RWPE2 (cell line): ENCODE measurements around the gene GTPBP1.

ENCODE experiments used
- ATAC-seq: fragments of 200-7000 bp; cut with Tn5 transposase; 3 replicates; pipeline ENCODE4 v1.9.1; 2021; ENCODE audit warnings: low read depth
- DNase-seq: peaks from one replicate; pipeline ENCODE4 v3.0.0-alpha.2; 2020; ENCODE audit warnings: low spot score
- H3K27ac ChIP-seq: fragments of 450-650 bp; 2 replicates; pipeline ENCODE4 v1.5.1; 2017; ENCODE audit warnings: mild to moderate bottlenecking; ENCODE audit not compliant: poor library complexity, severe bottlenecking
- H3K27me3 ChIP-seq: fragments of 250-450 bp; sonication (Bioruptor Pico); 2 replicates; pipeline ENCODE4 v1.5.1; 2021; ENCODE audit warnings: mild to moderate bottlenecking, moderate library complexity; ENCODE audit not compliant: insufficient read depth, poor library complexity, severe bottlenecking
- H3K36me3 ChIP-seq: fragments of 250-450 bp; sonication (Bioruptor Pico); 2 replicates; pipeline ENCODE4 v1.5.1; 2020; ENCODE audit warnings: low read depth, mild to moderate bottlenecking, moderate library complexity
- H3K4me1 ChIP-seq: fragments of 250-450 bp; sonication (Bioruptor Pico); 2 replicates; pipeline ENCODE4 v1.5.1; 2021; ENCODE audit warnings: mild to moderate bottlenecking, moderate library complexity; ENCODE audit not compliant: insufficient read depth, poor library complexity, severe bottlenecking
- H3K4me3 ChIP-seq: fragments of 250-450 bp; sonication (Bioruptor Pico); 2 replicates; pipeline ENCODE4 v1.5.1; 2021; ENCODE audit warnings: mild to moderate bottlenecking, moderate library complexity; ENCODE audit not compliant: severe bottlenecking
- H3K9me3 ChIP-seq: fragments of 250-450 bp; sonication (Bioruptor Pico); 2 replicates; pipeline ENCODE4 v1.5.1; 2021; ENCODE audit warnings: mild to moderate bottlenecking, moderate library complexity; ENCODE audit not compliant: severe bottlenecking
- CTCF ChIP-seq: fragments of 450-650 bp; IDR thresholded peaks from one replicate; pipeline ENCODE4 v1.5.1; 2017; ENCODE audit warnings: mild to moderate bottlenecking, moderate library complexity; ENCODE audit not compliant: poor library complexity, severe bottlenecking

GTPBP1 gene

DNA sequence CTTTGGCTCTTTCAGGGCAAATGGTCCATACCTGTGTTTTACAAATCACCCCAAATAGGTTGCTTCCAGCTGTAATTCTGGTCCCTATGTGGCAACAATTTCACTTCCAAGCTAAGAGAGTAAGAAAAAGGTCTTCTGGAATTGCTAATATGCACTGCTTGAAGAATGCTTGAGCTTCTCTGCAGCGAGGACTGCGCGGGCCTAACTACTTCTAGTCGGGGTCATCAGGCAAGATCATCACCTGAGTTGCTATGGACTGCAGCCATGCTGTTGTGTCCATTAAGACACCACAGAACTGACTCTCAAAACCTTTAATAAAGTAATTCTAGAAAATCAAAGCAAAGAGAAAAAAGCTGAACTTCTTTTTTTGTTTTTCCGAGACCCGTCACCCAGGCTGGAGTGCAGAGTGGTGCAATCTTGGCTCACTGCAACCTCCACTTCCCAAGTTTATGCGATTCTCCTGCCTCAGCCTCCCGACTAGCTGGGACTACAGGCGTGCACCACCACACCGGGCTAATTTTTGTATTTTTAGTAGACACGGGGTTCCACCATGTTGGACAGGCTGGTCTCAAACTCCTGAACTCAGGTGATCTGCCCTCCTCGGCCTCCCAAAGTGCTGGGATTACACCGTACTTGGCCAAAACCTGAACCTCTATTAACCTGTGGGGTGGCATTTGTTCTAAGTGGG lies 7.2 kb upstream of the GTPBP1 start:
- no peak for ATAC-seq
- Histone ChIP-seq H3K9me3 (no peaks in the 10 kb centered on the region), H3K27me3 (no peaks in the 10 kb centered on the region), H3K27ac (peak overlapping the region; percentile 75), H3K4me3 (peak overlapping the region; percentile 79), H3K4me1 (peaks cover 29% of the 10 kb centered on the region), H3K36me3 (peaks cover 45% of the 10 kb centered on the region)
- no peak for DNase-seq
- no peak for TF ChIP-seq CTCF

DNA sequence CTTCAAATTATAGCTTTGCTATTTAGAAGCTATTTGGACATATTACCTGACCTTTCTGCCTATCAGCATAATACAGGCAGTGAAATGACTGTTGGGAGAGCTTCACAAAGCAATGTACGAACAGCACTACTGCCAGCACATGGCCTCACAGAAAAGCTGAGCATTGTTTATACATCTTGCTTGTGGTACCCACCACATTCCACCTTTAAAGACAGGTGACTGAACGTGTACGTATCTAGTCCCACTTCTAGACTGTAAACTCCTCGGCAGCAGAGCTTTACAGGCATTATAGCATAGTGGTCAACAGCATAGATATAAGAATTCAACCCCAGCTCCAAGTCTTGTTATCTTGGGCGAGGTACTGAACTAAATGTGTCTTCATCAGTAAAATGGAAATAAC lies 6.6 kb upstream of the GTPBP1 start:
- peaks cover 29% of the 10 kb centered on the region for H3K4me1 ChIP-seq
- peak overlapping the region; percentile 75 for H3K27ac ChIP-seq
- H3K9me3 ChIP-seq, result no peaks in the 10 kb centered on the region
- H3K4me3 ChIP-seq, result peak overlapping the region; percentile 79
- peaks cover 39% of the 10 kb centered on the region for H3K36me3 ChIP-seq
- no peak for TF ChIP-seq CTCF
- ATAC-seq, result no peak
- no peak for DNase-seq
- H3K27me3 ChIP-seq, result no peaks in the 10 kb centered on the region

- DNase-seq (no peak), ATAC-seq (no peak)
- peaks cover 34% of the 10 kb centered on the region for H3K4me1 ChIP-seq
- no peaks in the 10 kb centered on the region for H3K27me3 ChIP-seq
- peak overlapping the region; percentile 79 for H3K4me3 ChIP-seq
- peaks cover 34% of the 10 kb centered on the region for H3K36me3 ChIP-seq
- TF ChIP-seq CTCF, result no peak
- H3K27ac ChIP-seq, result peak overlapping the region; percentile 75
- no peaks in the 10 kb centered on the region for H3K9me3 ChIP-seq
These were observed 6.0 kb upstream of the GTPBP1 start for GRCh38 chr22:38699784-38700183.

- Histone ChIP-seq H3K9me3 (no peaks in the 10 kb centered on the region), H3K27me3 (no peaks in the 10 kb centered on the region), H3K4me1 (peaks cover 33% of the 10 kb centered on the region), H3K27ac (peak overlapping the region; percentile 75), H3K4me3 (peak overlapping the region; percentile 79), H3K36me3 (peaks cover 30% of the 10 kb centered on the region)
- ATAC-seq, result peak; percentile 18; the same call in 2 of the 3 replicates
- TF ChIP-seq CTCF, result no peak
- no peak for DNase-seq
These were observed 5.4 kb upstream of the GTPBP1 start for GRCh38 chr22:38700270-38700788.
